SU-DHL-6 (cell line): ENCODE data around the gene GNB1L.

Experiments used
- H2AFZ ChIP-seq: fragments of 200-600 bp; sonication (generic); 2 replicates; pipeline ENCODE4 v1.6.1; 2014; ENCODE audit warnings: low read depth, mild to moderate bottlenecking, moderate library complexity, mixed read lengths, antibody characterized with exemption, low read length; ENCODE audit not compliant: severe bottlenecking
- H3F3A ChIP-seq: fragments of 200-600 bp; shearing (Covaris generic); 2 replicates; pipeline ENCODE4 v1.6.0; 2016; ENCODE audit warnings: antibody characterized with exemption, mild to moderate bottlenecking; ENCODE audit not compliant: insufficient read depth
- H3K27ac ChIP-seq: fragments of 200-600 bp; sonication (generic); 2 replicates; pipeline ENCODE4 v1.5.1; 2016; ENCODE audit warnings: low read depth, mild to moderate bottlenecking, low read length, moderate library complexity, mixed read lengths
- H3K27me3 ChIP-seq: fragments of 200-600 bp; sonication (generic), shearing (Covaris generic); 2 replicates; pipeline ENCODE4 v1.6.0; 2014; ENCODE audit warnings: mild to moderate bottlenecking, low read length
- H3K36me3 ChIP-seq: fragments of 200-600 bp; sonication (generic); 2 replicates; pipeline ENCODE4 v1.6.1; 2014; ENCODE audit warnings: mild to moderate bottlenecking, low read length, mixed read lengths
- H3K4me2 ChIP-seq: fragments of 300-600, 200-600 bp; shearing (Covaris generic), sonication (generic); 2 replicates; pipeline ENCODE4 v1.6.0; 2014; ENCODE audit warnings: low read length, low read depth, mild to moderate bottlenecking; ENCODE audit not compliant: poor library complexity, severe bottlenecking
- H3K4me3 ChIP-seq: fragments of 200-600 bp; sonication (generic); 2 replicates; pipeline ENCODE4 v1.5.1; 2014; ENCODE audit warnings: antibody characterized with exemption, low read length, mild to moderate bottlenecking, mixed read lengths; ENCODE audit not compliant: insufficient read depth, poor library complexity, severe bottlenecking
- H3K79me2 ChIP-seq: fragments of 200-600 bp; sonication (generic); 2 replicates; pipeline ENCODE4 v1.6.1; 2014; ENCODE audit warnings: mild to moderate bottlenecking, low read length, moderate library complexity; ENCODE audit not compliant: insufficient read depth
- H3K9ac ChIP-seq: fragments of 200-600 bp; sonication (generic); 2 replicates; pipeline ENCODE4 v1.7.0; 2014; ENCODE audit warnings: mild to moderate bottlenecking, low read length
- H3K9me2 ChIP-seq: fragments of 200-600 bp; sonication (generic); replicated peaks from 2 replicates; pipeline ENCODE4 v1.6.1; 2014; ENCODE audit warnings: low read length; ENCODE audit not compliant: insufficient read depth
- H3K9me3 ChIP-seq: fragments of 200-600 bp; sonication (generic); 2 replicates; pipeline ENCODE4 v1.6.1; 2014; ENCODE audit warnings: low read length, mixed read lengths; ENCODE audit not compliant: insufficient read depth
- H4K20me1 ChIP-seq: fragments of 200-600 bp; sonication (generic); 2 replicates; pipeline ENCODE4 v1.6.1; 2014; ENCODE audit warnings: low read depth, mild to moderate bottlenecking, antibody characterized with exemption, low read length, moderate library complexity, mixed read lengths
- EZH2phosphoT487 ChIP-seq: fragments of 200-600 bp; sonication (generic), shearing (Covaris generic); conservative IDR thresholded peaks from 2 replicates; pipeline ENCODE4 v1.6.1; 2018; ENCODE audit warnings: mild to moderate bottlenecking, antibody characterized with exemption, low read length, moderate library complexity, mixed read lengths
- TF ChIP-seq, protein P1 (sequence below): fragments of 200-600 bp; sonication (generic); IDR thresholded peaks from one replicate; pipeline ENCODE4 v1.5.1; 2017; ENCODE audit warnings: antibody characterized with exemption, mild to moderate bottlenecking, low read length, moderate library complexity; ENCODE audit not compliant: insufficient read depth, poor library complexity, severe bottlenecking

The GNB1L gene

DNA sequence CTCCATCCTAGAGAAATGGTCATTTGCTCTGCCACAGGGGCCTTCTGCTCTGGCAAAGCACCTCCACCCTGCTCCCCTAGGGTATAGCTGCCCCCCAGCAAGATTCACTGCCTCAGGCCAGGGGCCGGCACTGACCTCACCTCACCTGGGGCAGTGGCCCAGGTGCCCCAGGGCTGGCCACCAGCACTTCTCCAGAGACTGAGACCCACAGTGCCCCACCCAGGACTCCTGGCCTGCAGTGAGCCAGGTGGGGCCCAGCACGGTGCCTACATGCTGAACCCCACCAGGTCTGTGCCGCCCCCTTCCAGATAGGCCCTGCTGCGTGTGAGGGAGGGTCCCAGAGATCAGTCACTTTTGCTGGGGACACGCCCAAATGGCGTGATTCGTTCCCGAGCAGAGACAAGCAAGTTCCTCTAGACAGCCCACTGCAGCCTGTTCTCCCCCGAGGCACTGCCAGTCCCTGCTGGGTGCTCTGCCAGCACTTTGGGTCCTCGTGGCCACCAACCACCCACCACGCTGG is 10.8 kb downstream of the GNB1L start:
- Histone ChIP-seq H3K27ac (no peak overlapping the region), H3K36me3 (no peaks in the 10 kb centered on the region), H2AFZ (no peak overlapping the region), H3K79me2 (no peaks in the 10 kb centered on the region), H3K9ac (no peak overlapping the region), H3K9me3 (no peaks in the 10 kb centered on the region), H3K4me3 (no peak overlapping the region), H3K9me2 (no peaks in the 10 kb centered on the region), H4K20me1 (no peaks in the 10 kb centered on the region), H3K4me2 (no peak overlapping the region), H3K27me3 (no peaks in the 10 kb centered on the region), H3F3A (no peaks in the 10 kb centered on the region)
- TF ChIP-seq, protein P1, sequence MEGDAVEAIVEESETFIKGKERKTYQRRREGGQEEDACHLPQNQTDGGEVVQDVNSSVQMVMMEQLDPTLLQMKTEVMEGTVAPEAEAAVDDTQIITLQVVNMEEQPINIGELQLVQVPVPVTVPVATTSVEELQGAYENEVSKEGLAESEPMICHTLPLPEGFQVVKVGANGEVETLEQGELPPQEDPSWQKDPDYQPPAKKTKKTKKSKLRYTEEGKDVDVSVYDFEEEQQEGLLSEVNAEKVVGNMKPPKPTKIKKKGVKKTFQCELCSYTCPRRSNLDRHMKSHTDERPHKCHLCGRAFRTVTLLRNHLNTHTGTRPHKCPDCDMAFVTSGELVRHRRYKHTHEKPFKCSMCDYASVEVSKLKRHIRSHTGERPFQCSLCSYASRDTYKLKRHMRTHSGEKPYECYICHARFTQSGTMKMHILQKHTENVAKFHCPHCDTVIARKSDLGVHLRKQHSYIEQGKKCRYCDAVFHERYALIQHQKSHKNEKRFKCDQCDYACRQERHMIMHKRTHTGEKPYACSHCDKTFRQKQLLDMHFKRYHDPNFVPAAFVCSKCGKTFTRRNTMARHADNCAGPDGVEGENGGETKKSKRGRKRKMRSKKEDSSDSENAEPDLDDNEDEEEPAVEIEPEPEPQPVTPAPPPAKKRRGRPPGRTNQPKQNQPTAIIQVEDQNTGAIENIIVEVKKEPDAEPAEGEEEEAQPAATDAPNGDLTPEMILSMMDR, result no peak
- TF ChIP-seq EZH2phosphoT487, result no peak

GRCh38 chr22:19843107-19843856 is 11.4 kb downstream of the GNB1L start:
- H3K27ac ChIP-seq, result no peak overlapping the region
- H3K79me2 ChIP-seq, result no peaks in the 10 kb centered on the region
- no peaks in the 10 kb centered on the region for H3K27me3 ChIP-seq
- H3K9me3 ChIP-seq, result no peaks in the 10 kb centered on the region
- no peak overlapping the region for H3K4me2 ChIP-seq
- H3K9ac ChIP-seq, result no peak overlapping the region
- H3K9me2 ChIP-seq, result no peaks in the 10 kb centered on the region
- TF ChIP-seq EZH2phosphoT487, result no peak
- TF ChIP-seq, protein P1, result no peak
- H2AFZ ChIP-seq, result no peak overlapping the region
- H3K4me3 ChIP-seq, result no peak overlapping the region
- H3K36me3 ChIP-seq, result no peaks in the 10 kb centered on the region
- H4K20me1 ChIP-seq, result no peaks in the 10 kb centered on the region
- H3F3A ChIP-seq, result no peaks in the 10 kb centered on the region

GRCh38 chr22:19842393-19843106 is 12.1 kb downstream of the GNB1L start:
- TF ChIP-seq, protein P1, result no peak
- TF ChIP-seq EZH2phosphoT487, result no peak
- H3K27me3 ChIP-seq, result no peaks in the 10 kb centered on the region

More at GRCh38 chr22:19842393-19843106, 12.1 kb downstream of the GNB1L start:
- H3K4me3 ChIP-seq, result no peak overlapping the region
- no peaks in the 10 kb centered on the region for H4K20me1 ChIP-seq
- no peaks in the 10 kb centered on the region for H3K79me2 ChIP-seq
- H3K36me3 ChIP-seq, result no peaks in the 10 kb centered on the region
- no peaks in the 10 kb centered on the region for H3F3A ChIP-seq
- no peaks in the 10 kb centered on the region for H3K9me3 ChIP-seq
- H3K4me2 ChIP-seq, result no peak overlapping the region
- no peak overlapping the region for H3K9ac ChIP-seq
- no peaks in the 10 kb centered on the region for H3K9me2 ChIP-seq
- no peak overlapping the region for H2AFZ ChIP-seq
- no peak overlapping the region for H3K27ac ChIP-seq
